GM21717 (cell line): Measurements from ENCODE around the gene TMEM92.
"Not testable (repeated sequence)": the region's sequence is repeated elsewhere in the genome, so short reads cannot be mapped to it uniquely, and the experiment has no call there.

Experiments used
- ATAC-seq: cut with Tn5 transposase; IDR thresholded peaks from one replicate; pipeline ENCODE4 v1.9.1; 2021; ENCODE audit warnings: mild to moderate bottlenecking, moderate library complexity; ENCODE audit not compliant: unreplicated experiment

Gene TMEM92

DNA sequence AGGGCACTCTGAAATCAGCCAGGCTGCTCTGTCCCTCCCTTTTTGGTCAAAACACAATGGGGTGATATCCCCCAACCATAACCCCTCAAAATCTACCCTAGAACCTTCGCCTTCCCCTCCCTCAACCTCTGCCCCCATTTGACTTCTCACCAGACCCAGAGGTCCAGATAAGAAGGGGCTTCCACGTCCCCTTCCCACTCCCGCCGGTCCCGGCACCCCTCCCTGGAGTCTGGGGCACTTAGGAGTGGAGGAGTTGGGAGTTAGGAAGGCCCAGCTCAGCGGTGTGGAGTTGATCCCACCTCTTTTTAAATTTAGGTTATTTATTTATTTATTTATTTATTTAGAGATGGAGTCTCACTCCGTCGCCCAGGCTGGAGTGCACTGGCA lies 619 bp upstream of the TMEM92 start:
- ATAC-seq: no peak

DNA sequence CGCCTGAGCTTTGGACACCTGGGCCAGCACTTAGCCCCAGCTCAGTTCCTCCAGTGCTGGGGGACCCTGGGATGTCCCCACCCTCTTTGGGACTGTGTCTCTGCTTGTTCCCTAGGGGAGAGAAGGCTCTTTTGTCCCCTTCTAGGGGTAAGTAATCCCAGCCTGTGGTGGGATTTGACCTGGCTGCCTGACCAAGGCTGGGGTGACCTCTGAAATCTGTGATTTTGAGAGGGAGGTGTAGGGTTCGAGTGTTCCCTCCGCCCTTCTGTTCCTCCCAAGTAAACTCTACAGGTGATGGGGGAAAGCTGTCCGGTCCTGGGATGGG lies 593 bp downstream of the TMEM92 start:
- ATAC-seq: no peak

DNA sequence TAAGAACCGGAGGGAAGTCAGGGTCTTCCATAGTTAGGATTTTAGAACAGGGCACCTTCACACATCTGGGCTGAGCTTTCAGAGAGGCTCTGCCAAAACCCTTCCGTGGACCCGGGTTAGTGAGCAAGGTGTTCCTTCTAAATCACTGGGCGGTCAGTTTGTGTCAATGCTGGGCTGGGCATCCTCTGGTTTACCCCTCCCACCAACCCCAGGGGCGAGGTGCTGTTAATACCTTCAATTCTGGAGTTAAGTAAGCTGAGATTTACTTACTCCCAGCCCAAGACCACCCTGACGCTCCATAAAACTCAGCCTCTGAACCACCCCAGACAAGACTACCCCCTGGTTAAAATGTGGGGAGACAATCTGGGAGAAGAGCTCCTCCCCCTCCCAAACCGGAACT lies 1.0 kb downstream of the TMEM92 start:
- ATAC-seq: no peak

DNA sequence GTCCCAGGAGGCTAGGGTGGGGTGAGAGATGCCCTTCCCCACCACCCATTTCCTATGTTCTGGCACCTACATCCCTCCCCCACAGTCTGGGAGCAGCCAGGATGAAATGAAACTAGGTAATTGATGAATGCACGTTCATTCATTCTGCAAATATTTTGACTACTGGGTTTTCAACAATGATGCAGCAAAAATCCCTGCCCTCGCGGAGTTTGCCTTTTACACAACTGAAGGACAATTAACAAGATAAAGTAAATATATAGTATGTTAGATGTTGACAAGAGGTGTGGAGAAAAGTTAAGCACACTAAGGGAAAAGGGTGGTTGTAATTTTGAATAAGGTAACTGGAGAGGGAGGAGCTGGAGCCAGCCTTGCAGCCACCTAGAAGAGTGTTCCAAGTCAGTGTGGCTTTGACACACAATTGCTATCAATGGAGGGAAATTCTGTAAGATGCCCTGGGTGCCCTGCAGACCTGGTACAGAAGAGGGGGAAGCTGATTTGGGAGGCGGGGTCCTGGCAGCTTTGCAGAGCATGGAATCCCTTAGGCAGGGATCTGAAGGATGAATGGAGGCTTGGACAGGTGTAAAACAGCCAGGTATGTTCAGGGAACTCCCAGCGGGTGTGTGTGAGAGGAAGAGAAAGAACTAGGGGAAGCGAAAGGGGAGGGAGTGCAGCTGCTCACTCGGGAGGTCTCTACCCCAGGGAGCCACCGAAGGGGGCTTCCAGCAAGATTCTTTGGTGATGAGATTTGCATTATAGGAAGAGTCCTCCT lies 2.5 kb downstream of the TMEM92 start:
- no peak for ATAC-seq

DNA sequence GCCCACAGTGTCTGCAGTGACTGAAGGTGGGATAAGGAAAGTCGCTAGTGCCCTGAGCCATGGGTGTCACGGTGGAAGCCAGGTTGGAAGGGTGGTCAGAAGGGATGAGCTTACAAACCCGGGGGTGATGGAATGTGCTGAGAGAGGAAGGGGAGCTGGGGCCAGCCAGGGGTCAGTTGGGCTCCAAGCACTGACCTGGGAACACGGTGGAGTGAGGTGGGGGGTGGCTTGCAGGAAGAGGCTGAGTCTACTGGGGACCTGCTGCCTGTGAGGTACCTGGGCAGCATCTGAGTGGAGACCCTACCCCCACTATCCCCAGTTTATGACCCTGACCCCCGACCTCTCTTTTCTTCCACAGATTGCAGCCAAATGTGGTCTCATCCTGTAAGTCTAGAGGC lies 3.1 kb downstream of the TMEM92 start:
- ATAC-seq: no peak

DNA sequence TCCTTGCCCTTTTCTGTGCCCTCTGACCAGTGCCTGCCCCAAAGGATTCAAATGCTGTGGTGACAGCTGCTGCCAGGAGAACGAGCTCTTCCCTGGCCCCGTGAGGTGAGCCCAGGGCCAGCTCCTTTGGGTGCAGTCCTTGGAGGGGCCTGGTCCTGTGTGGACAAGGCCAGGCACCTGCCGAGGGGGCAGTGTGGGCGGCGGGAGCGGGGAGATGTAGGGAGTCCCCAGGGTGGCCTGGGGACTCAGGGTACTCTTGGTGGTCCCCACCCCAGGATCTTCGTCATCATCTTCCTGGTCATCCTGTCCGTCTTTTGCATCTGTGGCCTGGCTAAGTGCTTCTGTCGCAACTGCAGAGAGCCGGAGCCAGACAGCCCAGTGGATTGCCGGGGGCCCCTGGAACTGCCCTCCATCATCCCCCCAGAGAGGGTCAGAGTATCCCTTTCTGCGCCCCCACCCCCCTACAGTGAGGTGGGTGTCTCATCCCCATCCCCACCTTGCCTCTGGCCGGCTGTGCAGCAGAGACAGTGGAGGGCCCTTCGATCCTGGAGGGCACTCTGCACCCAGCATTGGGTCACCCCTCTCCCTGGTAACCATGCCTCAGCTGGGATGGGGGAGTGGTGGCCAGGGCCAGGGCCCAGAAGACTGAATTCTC lies 4.4 kb downstream of the TMEM92 start:
- no peak for ATAC-seq

DNA sequence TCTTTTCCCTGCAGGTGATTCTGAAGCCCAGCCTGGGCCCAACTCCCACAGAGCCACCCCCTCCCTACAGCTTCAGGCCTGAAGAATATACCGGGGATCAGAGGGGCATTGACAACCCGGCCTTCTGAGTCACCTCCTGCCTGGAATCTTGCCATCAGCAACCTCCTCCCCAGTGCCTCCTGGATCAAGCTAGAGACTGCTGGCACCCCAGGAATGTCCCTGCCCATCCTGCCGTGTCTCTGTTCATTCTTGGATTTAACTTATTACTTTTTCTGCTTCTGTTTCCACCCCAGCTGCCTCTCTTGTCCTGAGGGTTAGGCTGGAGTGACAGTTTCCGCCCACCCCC lies 4.9 kb downstream of the TMEM92 start:
- ATAC-seq: no peak

DNA sequence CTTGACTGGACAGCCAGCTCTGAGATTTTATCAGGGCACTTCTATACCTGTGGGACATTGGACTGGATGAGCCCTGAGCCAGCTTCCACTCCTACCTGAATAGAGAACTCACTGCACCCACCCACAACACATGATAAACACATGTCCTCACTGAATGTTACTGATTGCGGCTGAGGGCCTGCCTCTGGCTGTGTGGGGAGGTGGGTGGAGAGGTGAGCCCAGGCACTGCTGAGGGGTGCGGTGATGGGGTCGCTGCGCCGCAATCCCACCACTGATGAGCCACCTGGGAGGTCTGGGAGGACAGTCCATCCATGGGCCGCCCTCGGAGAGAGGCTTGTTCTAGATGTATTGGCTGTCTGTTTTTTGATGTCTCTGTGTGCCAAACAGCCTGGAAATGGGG lies 5.4 kb downstream of the TMEM92 start:
- ATAC-seq: no peak

DNA sequence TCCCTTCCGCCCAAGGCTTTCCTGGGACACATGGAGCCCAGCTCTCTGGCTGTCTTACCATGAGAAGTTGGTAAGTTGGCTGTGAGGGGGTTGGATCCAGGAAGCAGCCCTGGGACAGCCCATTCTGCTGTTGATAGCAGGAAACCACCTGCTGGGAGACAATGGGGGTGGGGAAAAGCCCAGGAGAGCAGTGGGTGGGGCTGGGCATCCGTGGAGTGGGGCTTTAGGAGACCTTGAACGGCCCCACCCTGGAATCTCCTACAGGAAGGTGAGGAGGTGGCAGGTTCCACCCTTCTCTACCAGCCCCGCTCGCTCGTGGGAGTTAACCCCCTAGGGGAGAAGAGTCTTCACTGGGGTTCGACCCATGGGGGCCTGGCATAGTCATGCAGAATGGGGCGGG lies 5.8 kb downstream of the TMEM92 start:
- no peak for ATAC-seq

DNA sequence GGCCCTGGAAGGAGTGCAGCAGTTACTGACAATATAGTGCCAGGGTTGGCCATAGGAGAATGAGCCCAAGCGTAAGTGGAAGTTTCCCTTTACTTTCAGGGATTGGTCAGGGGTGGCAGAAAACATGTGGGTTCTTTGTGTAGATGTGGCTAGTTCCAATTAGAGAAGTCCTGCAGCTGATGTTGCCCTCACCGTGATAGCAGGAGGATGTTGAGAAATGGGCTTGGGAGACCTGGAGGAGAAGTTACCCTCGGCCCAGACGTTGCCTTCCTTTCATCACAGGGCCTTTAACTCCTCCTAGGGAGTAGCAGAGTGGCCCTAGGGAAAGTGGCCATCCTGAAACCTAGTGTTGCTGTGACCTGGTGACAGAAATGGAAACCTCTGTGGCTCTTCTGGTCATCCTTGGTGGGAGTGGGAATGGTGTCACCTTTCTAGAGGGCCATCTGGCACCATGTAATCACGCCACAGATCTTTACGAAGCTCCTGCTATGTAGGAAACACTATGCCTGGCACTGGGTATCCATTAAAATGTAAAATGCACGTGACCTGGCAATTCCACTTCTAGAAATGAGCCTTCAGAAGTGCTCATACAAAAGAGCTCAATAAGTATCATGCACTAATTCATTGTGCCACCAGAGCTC lies 6.7 kb downstream of the TMEM92 start:
- no peak for ATAC-seq

DNA sequence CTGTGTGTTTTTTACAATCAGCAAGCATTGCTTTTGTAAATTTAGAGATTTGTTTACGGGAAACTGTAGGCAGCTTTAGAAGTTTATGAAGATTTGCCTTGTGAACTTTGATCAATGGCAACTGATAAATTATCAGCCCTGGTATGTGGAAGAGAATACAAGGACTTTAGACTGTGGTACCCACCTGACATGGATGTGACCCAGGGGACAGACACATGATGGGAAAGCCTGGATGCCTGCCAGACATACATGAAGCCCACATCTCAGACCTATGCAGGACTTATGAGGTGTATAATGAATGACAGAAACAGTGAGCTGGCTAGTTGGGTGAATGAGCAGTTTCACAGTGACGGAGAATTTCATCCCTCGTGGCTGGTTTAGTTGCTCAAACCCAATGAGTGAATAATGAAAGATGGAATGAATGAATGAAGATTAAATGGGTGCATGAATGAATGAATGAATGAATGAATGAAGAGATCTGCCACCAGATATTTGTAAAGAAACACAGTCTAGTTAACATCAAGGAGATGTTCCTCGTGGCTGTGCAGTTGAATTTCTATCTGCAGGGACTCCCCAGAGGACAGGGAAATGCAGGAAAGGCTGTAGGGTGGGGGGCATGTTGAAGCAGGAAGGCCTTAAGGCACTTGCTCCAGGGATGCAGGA lies 7.6 kb downstream of the TMEM92 start:
- ATAC-seq: no peak

DNA sequence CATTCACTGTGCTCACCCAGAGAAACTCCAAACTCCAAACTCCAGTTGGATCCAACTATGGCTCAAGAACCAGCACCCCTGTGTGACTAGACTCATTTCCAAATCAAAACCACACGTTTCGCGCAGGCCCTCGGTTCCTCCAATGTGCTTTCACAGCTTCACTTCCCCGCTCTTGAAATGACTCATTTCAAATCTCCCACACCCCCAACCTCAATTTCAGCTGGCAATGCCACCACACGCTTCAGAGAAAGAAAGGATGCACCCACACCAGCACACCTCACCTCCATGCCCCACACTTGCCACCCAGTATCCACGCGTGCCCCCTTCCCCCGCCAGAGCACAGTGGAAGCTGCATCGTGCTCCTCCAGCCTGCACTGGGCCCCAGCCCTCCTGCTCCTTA lies 9.0 kb downstream of the TMEM92 start:
- no peak for ATAC-seq

DNA sequence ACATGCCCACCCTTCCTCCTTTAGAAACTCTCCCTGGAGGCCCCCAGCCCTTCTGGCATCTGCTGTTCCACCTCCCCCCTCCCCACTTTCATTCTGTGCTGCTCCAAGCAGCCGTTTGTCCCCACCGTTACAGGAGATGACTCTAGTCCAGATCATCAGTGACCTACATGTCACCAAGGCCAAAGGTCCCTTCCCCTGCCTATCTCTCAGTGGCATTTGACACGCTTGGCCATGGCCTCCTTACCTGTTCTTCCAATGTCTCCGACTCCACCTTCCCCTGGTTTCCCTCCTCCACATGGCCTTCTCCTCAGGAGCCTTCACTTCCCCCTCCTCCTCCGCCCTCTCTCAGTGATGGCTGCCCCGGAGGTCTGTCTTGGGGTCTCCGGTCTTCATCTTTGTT lies 9.4 kb downstream of the TMEM92 start:
- ATAC-seq: no peak

DNA sequence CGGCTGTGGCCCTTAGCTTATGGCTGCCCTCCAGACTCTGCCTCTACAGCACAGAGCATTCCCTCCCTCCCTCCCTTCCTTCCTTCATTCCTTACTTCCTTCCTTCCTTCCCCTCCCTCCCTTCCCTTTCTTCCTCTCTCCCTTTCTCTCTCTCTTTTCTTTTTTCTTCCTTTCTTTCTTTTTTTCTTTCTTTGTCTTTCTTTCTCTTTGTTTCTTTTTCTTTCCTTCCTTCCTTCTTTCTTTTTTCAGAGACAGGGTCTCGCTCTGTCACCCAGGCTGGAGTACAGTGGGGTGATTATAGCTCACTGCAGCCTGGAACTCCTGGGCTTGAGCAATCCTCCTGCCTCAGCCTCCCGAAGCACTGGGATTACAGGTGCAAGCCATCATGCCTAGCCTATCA lies 11.7 kb downstream of the TMEM92 start:
- ATAC-seq: no peak

DNA sequence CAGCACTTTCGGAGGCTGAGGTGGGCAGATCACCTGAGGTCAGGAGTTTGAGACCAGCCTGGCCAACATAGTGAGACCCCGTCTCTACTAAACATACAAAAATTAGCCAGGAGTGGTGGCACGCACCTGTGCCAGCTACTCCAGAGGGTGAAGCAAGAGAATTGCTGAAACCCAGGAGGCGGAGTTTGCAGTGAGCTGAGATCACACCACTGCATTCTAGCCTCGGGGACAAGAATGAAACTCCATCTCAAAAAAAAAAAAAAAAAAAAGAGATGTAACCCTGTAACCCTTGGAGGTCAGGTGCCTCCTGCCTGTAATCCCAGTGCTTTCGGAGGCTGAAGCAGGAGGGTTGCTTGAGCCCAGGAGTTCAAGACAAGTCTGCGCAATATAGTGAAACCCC lies 13.0 kb downstream of the TMEM92 start:
- not testable (repeated sequence) for ATAC-seq

DNA sequence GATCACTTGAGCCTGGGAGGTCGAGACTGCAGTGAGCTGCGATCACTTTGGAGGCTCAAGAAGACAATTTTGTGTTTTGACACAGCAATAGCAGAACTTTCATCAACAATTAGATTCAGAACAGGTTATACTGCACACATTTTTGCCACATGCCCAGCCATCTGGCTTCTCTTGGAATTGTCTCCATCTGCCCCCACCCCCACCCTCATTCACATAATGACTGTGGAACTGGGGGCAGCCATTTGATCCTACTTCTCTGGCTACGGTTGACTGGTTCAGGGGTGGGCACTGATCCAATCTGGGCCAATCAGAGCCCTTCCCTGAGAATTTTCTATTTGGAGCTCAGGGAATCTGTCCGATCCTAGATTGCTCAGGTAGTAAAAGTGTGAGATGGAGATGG lies 14.0 kb downstream of the TMEM92 start:
- no peak for ATAC-seq

DNA sequence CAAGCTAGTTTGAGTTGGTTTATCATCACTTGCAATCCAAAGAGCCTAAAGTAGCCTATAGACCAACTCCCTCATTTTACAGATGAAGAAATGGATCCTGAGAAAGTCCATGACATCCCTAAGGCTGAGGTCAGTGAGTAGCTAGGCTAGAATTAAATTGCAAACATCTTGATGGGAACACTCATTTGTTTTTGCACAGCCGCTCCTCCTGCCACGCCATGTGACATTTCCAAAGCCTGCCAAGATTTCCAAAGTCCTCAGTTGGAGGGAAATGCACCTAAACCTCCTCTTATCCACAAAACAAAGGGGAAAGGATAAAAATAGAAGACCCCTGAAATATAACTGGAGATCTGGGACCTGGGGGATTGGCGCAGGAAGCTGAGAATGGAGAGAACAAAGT lies 15.0 kb downstream of the TMEM92 start:
- ATAC-seq: no peak

DNA sequence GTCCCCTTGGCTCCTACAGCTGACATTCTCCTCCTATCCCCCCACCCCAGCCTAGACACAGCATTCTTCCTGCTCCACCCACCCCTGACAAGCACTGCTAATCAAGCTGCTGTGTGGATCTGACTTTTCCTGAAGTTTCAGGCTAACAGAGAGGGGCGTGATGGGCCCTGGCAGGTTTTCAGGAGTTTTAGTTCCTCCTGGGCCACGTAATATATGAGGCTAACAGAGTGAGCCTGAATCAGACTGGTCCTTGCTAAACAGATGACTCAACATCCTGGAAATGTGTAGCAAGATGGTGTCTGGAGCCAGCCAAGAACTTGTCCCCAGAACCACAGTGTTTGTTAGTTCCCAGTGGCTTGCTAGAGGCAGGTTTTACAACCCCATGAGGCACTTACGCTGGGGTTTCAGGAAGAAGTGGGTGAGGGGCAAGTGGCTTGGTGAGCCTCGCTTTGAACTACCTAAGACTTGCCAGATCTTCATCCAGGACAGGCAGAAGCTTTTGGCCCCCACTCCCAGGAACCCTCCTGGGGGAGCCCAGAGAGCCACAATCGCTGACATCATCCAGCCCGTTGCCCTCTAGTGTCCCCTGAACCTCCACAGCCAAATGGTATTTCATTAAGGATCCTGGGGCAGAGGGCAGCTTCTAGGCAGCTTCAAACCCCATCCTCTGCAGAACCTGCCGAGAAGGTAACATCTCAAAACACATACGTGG lies 15.9 kb downstream of the TMEM92 start:
- ATAC-seq: no peak

DNA sequence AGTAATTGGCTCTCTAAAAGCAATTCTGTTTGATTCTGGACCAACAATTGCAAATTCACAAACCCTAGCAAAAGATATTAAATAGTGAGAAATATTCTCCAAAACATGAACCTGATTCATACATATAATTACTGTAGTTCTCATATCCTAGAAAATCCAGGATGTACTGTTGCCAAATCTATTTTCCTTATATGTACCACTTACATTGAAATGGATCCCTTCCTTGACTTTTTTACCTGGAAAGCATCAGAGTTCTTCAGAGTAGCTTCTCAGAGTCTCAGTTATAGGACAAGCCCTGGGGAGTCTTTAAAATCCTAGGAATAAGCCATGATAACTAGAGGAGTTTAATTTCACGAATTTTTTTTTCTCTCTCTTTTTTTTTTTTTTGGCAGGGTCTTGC lies 16.7 kb downstream of the TMEM92 start:
- ATAC-seq: no peak

DNA sequence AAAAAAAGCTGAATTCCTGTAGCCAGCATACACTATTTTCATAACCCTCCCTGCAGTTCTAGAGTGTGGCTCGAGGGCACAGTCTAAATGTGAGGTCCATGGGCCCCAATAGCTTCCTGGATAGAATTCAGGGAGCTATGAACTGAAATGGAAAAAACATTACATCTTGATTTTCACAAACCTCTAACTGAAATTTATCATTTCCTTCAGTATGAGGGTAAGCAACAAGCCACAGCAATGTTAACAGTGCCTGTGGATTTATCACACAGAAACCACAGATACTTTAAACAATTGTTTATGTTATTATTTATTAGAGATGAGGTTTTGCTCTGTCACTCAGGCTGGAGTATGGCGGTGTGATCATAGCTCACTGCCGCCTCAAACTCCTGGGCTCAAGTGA lies 18.2 kb downstream of the TMEM92 start:
- no peak for ATAC-seq

DNA sequence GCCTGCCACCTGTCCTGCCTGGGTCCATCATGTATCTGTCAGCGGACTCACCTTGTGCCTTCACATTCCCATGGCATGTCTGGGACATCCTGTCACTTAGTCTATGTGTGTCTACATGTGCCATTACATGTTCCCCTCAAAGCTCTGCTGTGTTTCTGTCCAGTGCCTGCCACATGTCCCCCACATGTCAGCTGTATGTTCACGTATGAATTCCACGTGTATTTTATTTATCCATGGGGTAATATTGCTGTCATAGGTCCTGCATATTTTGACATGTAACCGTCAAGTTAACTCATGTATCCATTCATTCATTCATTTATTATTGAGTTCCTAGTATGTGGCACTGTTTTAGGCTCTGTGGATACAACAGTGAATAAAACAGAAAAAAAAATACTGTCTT lies 20.8 kb downstream of the TMEM92 start:
- no peak for ATAC-seq
